PC-3 (cell line): ENCODE measurements around the gene IZUMO4. TPM values are rescaled to one million over a fixed set of nuclear protein-coding genes. Genes with fewer than 3 reads are reported as not detected.

Source experiments
- ATAC-seq: fragments of 200-7000 bp; cut with Tn5 transposase; 2 replicates; pipeline ENCODE4 v1.9.1; 2020; ENCODE audit warnings: mild to moderate bottlenecking, moderate library complexity
- BruUV-seq: library from RNA; stranded (reverse); fragments of 400-500 nt; replicated peaks from 2 replicates; lab custom pipeline; 2021; lab: Mats Ljungman, UMichigan
- CTCF ChIA-PET: fragments of 300-600 bp; sonication (Branson Sonifier 250); formaldehyde crosslinking; loops from one replicate; lab custom pipeline; 2022; ENCODE audit warnings: antibody characterized with exemption; lab: Charles Lee
- POLR2A ChIA-PET: fragments of 300-600 bp; sonication (Branson Sonifier 250); formaldehyde crosslinking; loops from one replicate; lab custom pipeline; 2022; ENCODE audit warnings: antibody characterized with exemption; ENCODE audit not compliant: unreplicated experiment; lab: Charles Lee
- DNase-seq: peaks from one replicate; pipeline ENCODE4 v3.0.0-alpha.2; 2015
- H2AFZ ChIP-seq: fragments of 300-600 bp; sonication (generic); 2 replicates; pipeline ENCODE4 v1.6.0; 2016; ENCODE audit warnings: antibody characterized with exemption, low read length
- H3F3A ChIP-seq: fragments of 300-600 bp; sonication (generic); one replicate; pipeline ENCODE4 v1.6.0; 2017; ENCODE audit warnings: antibody characterized with exemption, low read length, control low read depth, mild to moderate bottlenecking; ENCODE audit not compliant: unreplicated experiment
- H3K27ac ChIP-seq: fragments of 300-600 bp; sonication (generic); 2 replicates; pipeline ENCODE4 v1.5.1; 2016; ENCODE audit warnings: mild to moderate bottlenecking, low read length
- H3K27me3 ChIP-seq: fragments of 300-600 bp; sonication (generic); 2 replicates; pipeline ENCODE4 v1.6.1; 2016; ENCODE audit warnings: low read length, mixed read lengths
- H3K36me3 ChIP-seq: fragments of 300-600 bp; sonication (generic); 2 replicates; pipeline ENCODE4 v1.6.1; 2016; ENCODE audit warnings: low read depth, mixed run types, low read length, mixed read lengths
- H3K4me1 ChIP-seq: fragments of 300-600 bp; sonication (generic); 2 replicates; pipeline ENCODE4 v1.5.1; 2016; ENCODE audit warnings: low read length; ENCODE audit not compliant: insufficient read depth
- H3K4me2 ChIP-seq: fragments of 300-600 bp; sonication (generic); 2 replicates; pipeline ENCODE4 v1.6.0; 2016; ENCODE audit warnings: low read length
- H3K4me3 ChIP-seq: fragments of 300-600 bp; sonication (generic); 2 replicates; pipeline ENCODE4 v1.5.1; 2016; ENCODE audit warnings: mild to moderate bottlenecking, low read length, mixed read lengths
- H3K79me2 ChIP-seq: fragments of 300-600 bp; sonication (generic); 2 replicates; pipeline ENCODE4 v1.6.1; 2017; ENCODE audit warnings: low read length, mixed read lengths
- H3K9ac ChIP-seq: fragments of 300-600 bp; sonication (generic); 2 replicates; pipeline ENCODE4 v1.6.0; 2016; ENCODE audit warnings: mild to moderate bottlenecking, low read length
- H3K9me2 ChIP-seq: fragments of 300-600 bp; sonication (generic); replicated peaks from 2 replicates; pipeline ENCODE4 v1.6.1; 2016; ENCODE audit warnings: mixed run types, low read length, mixed read lengths
- H3K9me3 ChIP-seq: fragments of 300-600 bp; sonication (generic); 2 replicates; pipeline ENCODE4 v1.6.1; 2016; ENCODE audit warnings: low read length, mixed read lengths
- H4K20me1 ChIP-seq: fragments of 300-600 bp; sonication (generic); 2 replicates; pipeline ENCODE4 v1.6.1; 2016; ENCODE audit warnings: low read length, mixed read lengths
- CTCF ChIP-seq: fragments of 300-600 bp; sonication (generic); conservative IDR thresholded peaks from 2 replicates; pipeline ENCODE4 v1.5.1; 2017; ENCODE audit warnings: antibody characterized with exemption, low read depth, mild to moderate bottlenecking, low read length
- EZH2 ChIP-seq: fragments of 300-600 bp; sonication (generic); IDR thresholded peaks from one replicate; pipeline ENCODE4 v1.6.1; 2017; ENCODE audit warnings: antibody characterized with exemption, mild to moderate bottlenecking, low read length; ENCODE audit not compliant: unreplicated experiment
- EZH2phosphoT487 ChIP-seq: fragments of 300-600 bp; sonication (generic); IDR thresholded peaks from 2 replicates; pipeline ENCODE4 v1.6.1; 2018; ENCODE audit warnings: mild to moderate bottlenecking, antibody characterized with exemption, low read length, borderline replicate concordance
- intact Hi-C: fragments of 100-400 bp; cut with micrococcal nuclease; formaldehyde crosslinking; loops from 2 replicates; pipeline ENCODE4 v1.9.0; 2023
- total RNA-seq: library from RNA; depleted of rRNA; stranded (reverse); fragments of >200 nt; gene quantifications from 2 replicates; pipeline ENCODE4 v1.2.3, GENCODE V29; 2014

IZUMO4 gene
- total RNA-seq, 1 experiment from 2014 or later = 3.6 TPM

GRCh38 chr19:2119921-2120785 is 23.4 kb downstream of the IZUMO4 start:
- no peaks in the 10 kb centered on the region for H3K27me3 ChIP-seq
- no peaks in the 10 kb centered on the region for H4K20me1 ChIP-seq
- ChIA-PET POLR2A (no interaction called here), CTCF (no interaction called here)
- no peaks in the 10 kb centered on the region for H3F3A ChIP-seq
- ATAC-seq = no peak
- TF ChIP-seq EZH2 (no peak), CTCF (no peak), EZH2phosphoT487 (no peak)
- no TSS peak for BruUV-seq
- H3K9ac ChIP-seq = no peak overlapping the region
- H3K79me2 ChIP-seq = no peaks in the 10 kb centered on the region
- peaks cover 7% of the 10 kb centered on the region; the same call in 1 of the 2 replicates for H3K36me3 ChIP-seq
- H3K9me3 ChIP-seq = no peaks in the 10 kb centered on the region
- H3K4me1 ChIP-seq = no peaks in the 10 kb centered on the region
- H3K9me2 ChIP-seq = no peaks in the 10 kb centered on the region
- H3K4me3 ChIP-seq = no peak overlapping the region
- intact Hi-C loops = no loop called here
- H3K27ac ChIP-seq = no peak overlapping the region
- H2AFZ ChIP-seq = no peak overlapping the region
- DNase-seq = no peak
- no peak overlapping the region for H3K4me2 ChIP-seq

- Histone ChIP-seq H3K79me2 (no peaks in the 10 kb centered on the region), H3K27me3 (no peaks in the 10 kb centered on the region), H3K4me3 (no peak overlapping the region), H3K9ac (no peak overlapping the region), H3K36me3 (peaks cover 7% of the 10 kb centered on the region; the same call in 1 of the 2 replicates), H3F3A (no peaks in the 10 kb centered on the region), H3K4me2 (no peak overlapping the region), H3K9me2 (no peaks in the 10 kb centered on the region), H3K4me1 (no peaks in the 10 kb centered on the region), H3K27ac (no peak overlapping the region), H2AFZ (no peak overlapping the region), H4K20me1 (no peaks in the 10 kb centered on the region), H3K9me3 (no peaks in the 10 kb centered on the region)
- BruUV-seq = no TSS peak
- intact Hi-C loops = no loop called here
- ChIA-PET POLR2A (no interaction called here), CTCF (no interaction called here)
- TF ChIP-seq CTCF (no peak), EZH2 (no peak), EZH2phosphoT487 (no peak)
- DNase-seq = no peak
- no peak for ATAC-seq
These were observed 24.1 kb downstream of the IZUMO4 start for GRCh38 chr19:2120821-2121220.

DNA sequence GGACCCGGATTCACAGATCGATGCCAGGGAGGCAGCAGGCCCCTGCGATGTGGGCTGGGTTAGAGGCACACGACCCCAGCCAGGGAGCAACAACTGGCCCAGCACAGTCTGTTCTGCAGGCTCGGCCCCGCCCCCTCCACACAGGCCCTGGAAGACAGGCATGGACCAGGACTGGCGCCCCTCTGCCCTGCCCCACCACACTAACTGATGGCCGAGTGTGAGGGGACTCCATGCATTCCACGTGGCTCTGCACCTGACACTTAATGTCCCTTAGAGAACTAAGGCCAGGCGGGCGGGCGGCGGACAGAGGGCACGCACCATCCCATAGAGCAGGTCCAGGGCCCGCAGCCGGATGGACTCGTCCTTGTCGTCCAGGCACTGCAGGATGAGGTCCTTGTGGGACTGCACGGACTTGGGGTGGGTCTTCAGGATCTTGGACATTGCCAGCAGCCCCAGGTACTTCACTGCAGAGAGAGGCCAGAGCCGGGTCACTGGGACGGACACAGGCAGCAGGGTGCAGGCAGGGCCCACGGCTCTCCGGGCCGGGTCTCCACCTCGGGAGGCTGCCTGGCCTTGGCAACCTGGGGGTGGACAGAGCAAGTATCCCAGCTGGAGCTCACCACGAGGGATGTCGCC is 24.8 kb downstream of the IZUMO4 start:
- no peak for TF ChIP-seq CTCF
- TF ChIP-seq EZH2phosphoT487 = no peak
- TF ChIP-seq EZH2 = no peak
- Histone ChIP-seq H3K9ac (no peak overlapping the region), H3K4me1 (no peaks in the 10 kb centered on the region), H2AFZ (no peak overlapping the region), H3K9me3 (no peaks in the 10 kb centered on the region), H3K79me2 (no peaks in the 10 kb centered on the region), H3K9me2 (no peaks in the 10 kb centered on the region), H3K36me3 (peaks cover 7% of the 10 kb centered on the region; the same call in 1 of the 2 replicates), H3K4me3 (no peak overlapping the region), H4K20me1 (no peaks in the 10 kb centered on the region), H3F3A (no peaks in the 10 kb centered on the region), H3K27me3 (no peaks in the 10 kb centered on the region), H3K27ac (no peak overlapping the region), H3K4me2 (no peak overlapping the region)
- ChIA-PET CTCF (no interaction called here), POLR2A (no interaction called here)
- no peak for ATAC-seq
- intact Hi-C loops = no loop called here
- no TSS peak for BruUV-seq
- no peak for DNase-seq
